NCI-H524 treated with DMSO at 0.1 percent for 48 hours (cell line): ENCODE results near the gene UGT1A7.
A peak's percentile ranks its signal among the peaks of the same experiment; 100 is the strongest.
"Not testable (repeated sequence)": the region's sequence is repeated elsewhere in the genome, so short reads cannot be mapped to it uniquely, and the experiment has no call there.

ENCODE experiments used
- DNase-seq: peaks from one replicate; lab custom pipeline; 2025; lab: John Stamatoyannopoulos, UW

The UGT1A7 gene

DNA sequence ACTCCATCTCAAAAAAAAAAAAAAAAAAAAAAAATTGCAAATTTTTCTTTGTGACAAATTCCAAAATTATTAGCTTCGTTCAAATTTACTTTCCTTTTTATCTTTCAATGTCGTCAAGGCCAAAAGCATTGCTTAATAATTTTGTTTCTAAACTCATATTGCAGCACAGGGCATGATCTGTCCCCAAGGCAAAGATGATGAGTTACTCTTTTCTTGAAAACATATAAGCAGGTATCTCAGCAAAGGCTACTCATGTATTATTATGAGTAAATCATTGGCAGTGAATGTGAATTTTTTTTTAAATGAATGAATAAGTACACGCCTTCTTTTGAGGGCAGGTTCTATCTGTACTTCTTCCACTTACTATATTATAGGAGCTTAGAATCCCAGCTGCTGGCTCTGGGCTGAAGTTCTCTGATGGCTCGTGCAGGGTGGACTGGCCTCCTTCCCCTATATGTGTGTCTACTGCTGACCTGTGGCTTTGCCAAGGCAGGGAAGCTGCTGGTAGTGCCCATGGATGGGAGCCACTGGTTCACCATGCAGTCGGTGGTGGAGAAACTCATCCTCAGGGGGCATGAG, at the start of gene UGT1A7:
Gene UGT1A7 (plus strand): TSS at position 381 of the 579 bp plus-strand sequence. CDS start 37 bp downstream, at position 418.
- no peak for DNase-seq

DNA sequence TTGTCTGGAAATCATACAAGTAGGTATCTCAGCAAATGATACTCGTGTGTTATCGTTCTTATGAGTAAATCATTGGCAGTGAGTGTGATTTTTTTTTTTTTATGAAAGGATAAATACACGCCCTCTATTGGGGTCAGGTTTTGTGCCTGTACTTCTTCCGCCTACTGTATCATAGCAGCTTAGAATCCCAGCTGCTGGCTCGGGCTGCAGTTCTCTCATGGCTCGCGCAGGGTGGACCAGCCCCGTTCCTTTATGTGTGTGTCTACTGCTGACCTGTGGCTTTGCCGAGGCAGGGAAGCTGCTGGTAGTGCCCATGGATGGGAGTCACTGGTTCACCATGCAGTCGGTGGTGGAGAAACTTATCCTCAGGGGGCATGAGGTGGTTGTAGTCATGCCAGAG, 45.4 kb upstream of the UGT1A7 start, which contains the start of gene UGT1A10:
Gene UGT1A10 (plus strand): TSS at position 143 of the 400 bp plus-strand sequence. CDS start 75 bp downstream, at position 218.
- not testable (repeated sequence) for DNase-seq

DNA sequence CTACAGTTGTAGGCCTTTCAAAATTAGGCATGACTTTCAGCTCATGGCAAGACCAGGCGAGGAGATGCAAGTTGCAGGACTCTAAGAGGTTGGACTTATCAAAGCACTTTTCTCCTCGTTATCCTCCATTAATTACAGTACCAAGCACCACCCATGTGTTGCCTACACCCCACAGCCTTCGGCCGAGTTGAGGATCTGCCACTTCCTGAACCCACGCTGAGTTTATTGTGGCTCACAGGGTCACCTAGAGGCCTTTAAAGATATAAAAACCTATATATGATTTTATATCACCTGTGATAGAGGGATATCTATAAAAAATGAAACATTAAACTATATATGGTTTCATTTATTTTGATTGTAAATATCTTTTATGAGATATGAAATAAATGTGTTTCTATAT, 42.9 kb upstream of the UGT1A7 start:
- DNase-seq = no peak

DNA sequence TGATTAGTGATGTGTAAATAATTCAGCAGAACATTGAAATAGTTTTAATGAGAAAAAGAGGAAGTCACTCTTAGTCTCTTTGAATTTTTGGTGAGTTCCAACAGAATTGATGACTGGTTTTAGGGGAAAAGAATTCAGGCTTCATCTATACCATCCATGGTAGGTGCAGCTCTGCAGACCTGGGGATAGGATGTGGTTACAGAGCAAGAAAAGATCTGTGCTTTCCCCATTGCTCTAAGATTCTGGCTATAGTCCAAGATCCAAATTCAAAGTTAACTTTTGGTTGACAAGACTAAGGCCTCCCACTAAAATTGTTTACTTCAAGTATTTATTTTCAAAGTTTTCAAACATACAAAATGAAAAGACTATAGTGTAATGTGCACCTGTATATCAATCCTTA, 41.8 kb upstream of the UGT1A7 start:
- DNase-seq = no peak

DNA sequence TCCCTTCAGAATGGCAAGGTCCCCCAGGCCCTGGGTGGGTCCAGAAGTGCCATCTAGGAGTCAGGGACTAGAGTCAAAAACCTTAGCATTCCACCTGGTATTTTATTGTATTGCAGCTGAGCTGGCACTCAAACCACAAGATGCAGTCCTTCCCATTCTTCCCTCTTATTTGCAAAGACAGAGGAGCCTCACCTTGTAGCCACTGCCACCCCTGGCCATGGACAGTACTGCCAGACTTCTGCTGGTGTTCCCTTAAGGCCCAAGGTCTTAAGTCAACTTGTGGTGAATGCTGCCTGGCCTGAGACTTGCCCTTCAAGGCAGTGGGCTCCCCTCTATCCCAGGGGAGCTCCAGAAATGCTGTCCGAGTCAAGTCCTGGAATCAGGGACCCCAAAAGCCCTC, 38.6 kb upstream of the UGT1A7 start:
- no peak for DNase-seq

DNA sequence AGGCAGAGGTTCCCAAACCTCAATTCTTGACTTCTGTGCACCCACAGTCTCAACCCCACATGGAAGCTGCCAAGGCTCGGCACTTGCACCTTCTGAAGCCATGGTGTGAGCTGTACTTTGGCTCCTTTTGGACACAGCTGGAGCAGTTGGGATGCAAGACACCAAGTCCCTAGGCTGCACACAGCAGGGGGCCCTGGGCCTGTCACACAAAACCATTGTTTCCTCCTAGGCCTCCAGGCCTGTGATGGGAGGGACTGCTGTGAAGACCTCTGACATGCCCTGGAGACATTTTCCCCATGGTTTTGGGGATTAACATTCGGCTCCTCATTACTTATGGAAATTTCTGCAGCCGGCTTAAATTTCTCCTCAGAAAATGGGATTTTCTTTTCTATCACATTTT, 35.7 kb upstream of the UGT1A7 start:
- not testable (repeated sequence) for DNase-seq

DNA sequence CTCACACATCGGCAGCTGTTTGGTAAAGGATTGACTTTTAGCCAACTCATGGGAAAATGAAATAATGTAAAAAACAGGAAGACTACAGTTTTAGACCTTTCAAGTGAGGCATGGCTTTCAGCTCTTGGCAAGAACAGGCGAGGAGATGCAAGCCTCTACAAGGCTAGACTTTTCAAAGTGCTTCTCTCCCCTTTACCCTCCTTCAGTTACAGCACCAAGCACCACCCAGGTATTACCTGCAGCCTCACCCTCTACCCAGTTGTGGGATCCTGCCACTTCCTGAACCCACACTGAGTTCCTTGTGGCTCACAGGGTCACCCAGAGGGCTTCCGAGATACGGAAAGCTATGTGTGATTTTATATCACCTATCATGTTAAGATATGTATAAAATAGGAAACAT, 30.7 kb upstream of the UGT1A7 start:
- DNase-seq = no peak

DNA sequence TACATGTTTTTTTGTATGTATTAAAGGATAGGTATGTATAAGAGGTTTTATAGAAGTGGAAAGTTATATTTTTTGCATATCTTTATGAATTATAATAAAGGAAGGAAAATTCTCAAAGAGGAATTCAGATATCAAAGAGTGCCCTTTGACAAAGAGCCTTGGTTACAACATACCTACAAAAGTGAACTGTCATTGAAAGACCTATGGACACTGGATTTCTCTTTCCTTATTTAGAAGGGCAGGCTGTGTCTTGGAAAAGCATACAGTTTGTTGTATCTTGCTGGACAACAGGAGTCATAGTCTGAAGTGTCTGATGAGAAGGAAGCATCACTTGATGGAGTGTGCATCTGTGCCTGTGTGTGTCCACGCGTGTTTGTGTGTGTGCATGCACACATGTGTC, 30.3 kb upstream of the UGT1A7 start:
- no peak for DNase-seq

DNA sequence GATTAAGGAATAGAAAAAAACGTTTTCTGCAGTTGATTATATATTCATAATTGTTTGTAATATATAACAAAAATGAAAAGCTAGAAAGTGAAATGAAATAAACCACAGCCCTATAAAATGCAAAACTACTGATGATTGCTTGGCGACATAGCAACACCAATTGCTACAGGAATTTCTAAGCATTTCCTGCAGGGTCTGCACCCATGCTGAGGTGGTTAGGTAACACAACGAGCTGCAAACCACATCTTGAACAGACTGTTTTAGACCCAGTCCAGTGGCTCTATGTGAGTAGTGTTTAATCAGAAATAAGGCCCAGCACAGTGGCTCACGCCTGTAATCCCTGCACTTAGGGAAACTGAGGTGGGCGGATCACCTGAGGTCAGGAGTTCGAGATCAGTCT, 27.2 kb upstream of the UGT1A7 start:
- no peak for DNase-seq

DNA sequence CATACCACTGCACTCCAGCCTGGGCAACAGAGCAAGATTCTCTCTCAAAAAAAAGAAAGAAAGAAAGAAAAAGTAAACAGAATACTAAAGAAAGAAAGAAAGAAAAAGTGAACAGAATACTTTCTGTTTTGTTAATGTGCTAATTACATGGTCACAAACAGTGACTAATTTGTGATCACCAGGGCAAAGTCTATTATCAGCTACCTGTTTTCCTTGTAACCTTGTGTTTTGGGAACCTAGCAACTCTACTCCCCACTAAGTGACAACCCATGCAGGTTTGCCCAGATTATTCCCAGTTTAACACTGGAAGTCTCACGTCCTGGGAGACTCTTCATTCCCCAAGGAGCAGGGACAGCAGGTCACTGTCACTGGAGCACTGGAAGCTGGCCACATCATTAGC, 26.7 kb upstream of the UGT1A7 start:
- no peak for DNase-seq

DNA sequence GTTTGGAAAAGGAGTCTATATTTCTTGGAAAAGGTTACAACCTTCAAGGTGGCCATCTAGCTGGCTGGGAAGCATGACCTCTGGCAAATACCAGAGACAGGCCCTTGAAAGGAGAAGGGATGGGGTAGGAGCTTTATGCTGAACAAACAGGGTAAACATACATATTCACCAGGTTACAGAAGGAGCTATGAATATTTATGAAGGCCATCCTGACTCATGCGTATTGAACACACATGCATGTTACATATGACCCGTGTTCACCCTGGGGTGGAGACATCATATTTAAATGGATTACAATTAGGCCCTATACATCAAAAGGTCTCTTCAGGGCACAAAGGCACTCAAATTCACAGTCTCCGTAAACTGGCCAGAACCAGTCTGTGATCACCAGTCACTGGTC, 25.8 kb upstream of the UGT1A7 start:
- not testable (repeated sequence) for DNase-seq

DNA sequence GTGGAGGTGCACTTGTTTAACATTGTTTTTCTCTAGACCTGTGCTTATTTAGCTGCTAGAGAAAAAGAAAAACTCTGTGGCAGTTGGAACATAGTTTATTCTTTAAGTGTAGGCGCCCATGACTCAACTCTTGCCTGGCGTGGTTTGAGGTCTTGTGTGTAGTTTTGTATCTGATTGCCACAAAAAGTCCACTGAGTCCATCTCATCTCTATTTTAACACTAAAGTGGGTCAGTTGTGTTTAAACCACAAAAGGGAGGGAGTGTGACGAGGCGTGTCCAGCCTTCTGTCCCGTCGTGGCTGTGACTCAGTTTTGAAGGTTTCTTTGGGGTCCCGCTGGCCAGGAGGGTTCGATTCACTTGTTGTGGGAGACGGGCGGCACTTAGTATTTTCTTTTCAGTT, 25.3 kb upstream of the UGT1A7 start:
- no peak for DNase-seq

DNA sequence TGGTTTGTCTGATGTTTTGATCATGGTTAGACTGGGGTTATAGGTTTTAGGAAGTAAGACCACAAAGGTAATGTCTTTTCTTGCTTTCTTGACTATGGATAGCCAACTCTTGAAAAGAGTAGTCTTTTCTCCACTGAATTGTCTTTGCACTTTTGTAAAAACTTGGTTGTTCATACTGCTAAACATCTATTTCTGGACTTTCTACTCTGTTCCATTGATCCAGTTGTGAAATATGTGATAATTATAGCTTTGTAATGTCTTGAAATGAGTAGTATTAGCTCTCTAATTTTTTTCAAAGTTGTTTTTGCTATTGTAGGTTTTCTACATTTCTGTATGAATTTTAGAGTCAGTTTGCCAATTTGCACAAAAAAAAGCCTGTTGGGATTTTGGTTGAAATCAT, 23.1 kb upstream of the UGT1A7 start:
- no peak for DNase-seq

DNA sequence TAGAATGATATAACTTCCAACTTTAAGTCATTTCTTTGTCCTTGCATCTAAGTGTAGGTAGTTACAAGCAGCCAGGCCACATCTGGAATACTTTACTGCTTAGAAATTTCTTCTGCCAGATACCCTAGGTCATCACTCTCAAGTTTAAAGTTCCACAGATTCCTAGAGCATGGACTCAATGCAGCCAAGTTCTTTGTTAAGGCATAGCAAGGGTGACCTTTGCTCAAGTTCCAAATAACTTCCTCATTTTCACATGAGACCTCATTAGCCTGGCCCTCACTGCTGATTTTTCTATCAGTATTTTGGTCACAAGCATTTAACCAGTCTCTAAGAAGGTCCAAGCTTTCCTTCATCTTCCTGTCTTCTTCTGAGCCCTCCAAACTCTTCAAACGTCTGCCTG, 17.8 kb upstream of the UGT1A7 start:
- DNase-seq = no peak

DNA sequence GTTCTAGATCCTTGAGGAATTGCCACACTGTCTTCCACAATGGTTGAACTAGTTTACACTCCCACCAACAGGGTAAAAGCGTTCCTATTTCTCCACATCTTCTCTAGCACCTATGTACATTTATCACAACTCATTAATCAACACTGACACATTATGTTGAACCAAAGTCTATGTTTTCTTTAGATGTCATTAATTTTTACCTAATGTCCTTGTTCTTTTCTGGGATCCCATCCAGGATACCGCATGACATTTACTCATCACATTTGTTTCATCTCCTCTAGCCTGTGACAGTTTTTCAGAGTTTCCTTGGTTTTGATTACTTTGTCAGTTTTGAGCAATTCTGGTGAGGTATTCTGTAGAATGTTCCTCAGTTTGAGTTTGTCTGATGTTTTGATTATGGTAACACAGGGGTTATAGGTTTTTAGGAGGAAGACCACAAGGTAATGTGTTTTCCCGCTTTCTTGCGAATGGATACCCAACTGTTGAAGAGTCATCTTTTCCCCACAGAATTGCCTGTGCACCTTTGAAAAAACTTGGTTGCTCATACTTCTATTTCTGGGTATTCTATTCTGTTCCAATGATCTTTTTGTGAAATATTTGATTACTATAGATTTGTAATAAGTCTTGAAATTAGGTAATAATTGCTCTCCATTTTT, 13.0 kb upstream of the UGT1A7 start:
- no peak for DNase-seq

DNA sequence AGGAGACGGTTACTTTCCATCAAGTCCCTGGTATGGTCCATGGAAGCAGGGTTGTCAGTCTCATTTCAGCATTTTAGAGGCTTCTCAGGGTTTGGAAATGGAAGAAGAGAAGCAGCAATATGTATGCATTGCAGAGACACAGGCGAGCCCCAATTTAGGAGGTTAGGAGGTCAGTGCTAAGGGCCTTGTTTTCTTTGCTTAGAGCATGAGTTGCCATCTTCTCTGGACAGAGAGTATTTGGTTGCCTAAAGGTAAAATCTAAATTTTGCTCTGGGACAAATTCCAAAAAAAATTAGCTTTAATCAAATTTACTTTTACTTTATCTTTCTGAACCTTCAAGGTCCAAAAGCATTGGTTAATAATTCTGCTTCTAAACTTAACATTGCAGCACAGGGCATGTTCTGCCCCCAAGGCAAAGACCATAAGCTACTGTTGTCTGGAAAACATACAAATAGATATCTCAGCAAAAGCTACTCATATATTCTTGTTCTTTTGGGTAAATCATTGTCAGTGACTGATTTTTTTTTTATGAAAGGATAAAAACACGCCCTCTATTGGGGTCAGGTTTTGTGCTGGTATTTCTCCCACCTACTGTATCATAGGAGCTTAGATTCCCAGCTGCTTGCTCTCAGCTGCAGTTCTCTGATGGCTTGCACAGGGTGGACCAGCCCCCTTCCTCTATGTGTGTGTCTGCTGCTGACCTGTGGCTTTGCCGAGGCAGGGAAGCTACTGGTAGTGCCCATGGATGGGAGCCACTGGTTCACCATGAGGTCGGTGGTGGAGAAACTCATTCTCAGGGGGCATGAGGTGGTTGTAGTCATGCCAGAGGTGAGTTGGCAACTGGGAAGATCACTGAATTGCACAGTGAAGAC, 10.2 kb upstream of the UGT1A7 start, which contains the start of gene UGT1A9:
Gene UGT1A9 (plus strand): TSS at position 609 of the 872 bp plus-strand sequence. CDS start 37 bp downstream, at position 646.
- no peak for DNase-seq

DNA sequence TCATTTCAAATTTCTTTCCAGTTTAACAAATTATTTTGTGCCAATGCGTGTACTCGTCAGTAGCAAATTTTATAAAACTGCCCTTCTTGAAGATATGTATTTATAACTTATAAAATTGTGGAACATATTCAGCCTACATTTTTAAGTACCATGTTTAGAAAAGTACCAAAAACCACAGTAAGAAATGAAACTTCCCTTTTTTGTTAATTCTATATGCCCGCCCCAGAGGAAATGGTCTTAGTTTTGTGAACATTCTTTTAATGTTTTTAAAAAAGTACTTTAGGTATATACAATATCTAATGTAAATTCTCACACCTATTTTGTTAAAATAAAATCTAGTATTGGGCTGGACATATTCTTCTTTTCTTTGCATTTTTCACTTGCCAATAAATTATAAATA, 8.8 kb upstream of the UGT1A7 start:
- DNase-seq = no peak

DNA sequence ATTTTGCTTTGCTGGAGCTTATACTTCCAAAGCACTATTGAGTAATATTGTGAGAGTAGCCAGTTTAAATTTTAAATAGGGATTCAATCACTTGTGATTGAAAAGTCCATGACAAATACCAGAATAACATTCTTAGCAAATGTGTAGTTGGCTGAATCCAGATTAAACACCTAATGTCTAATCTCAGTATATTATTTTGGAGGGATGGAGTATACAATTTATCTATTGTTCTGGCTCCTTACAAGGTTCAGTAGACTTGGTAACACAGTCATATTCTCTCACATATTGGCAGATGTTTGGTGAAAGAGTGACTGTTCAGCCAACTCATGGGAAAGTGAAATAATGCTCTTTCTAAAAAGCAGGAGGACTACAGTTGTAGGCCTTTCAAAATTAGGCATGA, 7.8 kb upstream of the UGT1A7 start:
- no peak for DNase-seq

DNA sequence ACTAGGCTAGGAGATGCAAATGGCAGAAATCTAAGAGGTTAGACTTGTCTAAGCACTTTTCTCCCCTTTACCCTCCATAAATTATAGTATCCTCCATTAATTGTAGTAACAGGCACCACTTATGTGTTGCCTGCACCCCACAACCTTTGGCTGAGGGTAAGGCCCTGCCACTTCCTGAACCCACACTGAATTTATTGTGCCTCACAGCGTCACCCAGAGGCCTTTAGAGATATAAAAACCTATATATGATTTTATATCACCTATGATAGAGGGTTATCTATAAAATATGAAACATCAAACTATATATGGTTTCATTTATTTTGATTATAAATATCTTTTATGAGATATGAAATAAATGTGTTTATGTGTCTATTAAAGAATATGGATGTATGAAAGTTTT, 7.4 kb upstream of the UGT1A7 start:
- no peak for DNase-seq

DNA sequence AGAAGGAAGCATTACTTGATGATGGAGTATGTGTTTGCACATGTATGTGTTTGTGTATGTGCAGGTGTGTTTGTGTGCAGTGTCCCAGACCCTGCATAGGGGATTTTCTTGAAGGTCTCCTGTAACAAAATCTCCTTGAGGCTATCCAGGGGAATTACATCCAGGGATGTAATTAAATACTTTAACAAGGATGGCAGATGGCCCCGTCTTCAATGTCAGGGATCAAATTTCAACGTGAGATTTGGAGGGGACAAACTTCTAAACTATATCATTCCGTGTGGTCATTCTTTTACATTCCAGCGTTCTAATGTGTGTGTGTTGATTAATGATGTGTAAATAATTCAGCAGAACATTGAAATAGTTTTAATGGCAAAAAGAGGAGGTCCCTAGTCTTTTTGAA, 6.7 kb upstream of the UGT1A7 start:
- peak; percentile 62 for DNase-seq

DNA sequence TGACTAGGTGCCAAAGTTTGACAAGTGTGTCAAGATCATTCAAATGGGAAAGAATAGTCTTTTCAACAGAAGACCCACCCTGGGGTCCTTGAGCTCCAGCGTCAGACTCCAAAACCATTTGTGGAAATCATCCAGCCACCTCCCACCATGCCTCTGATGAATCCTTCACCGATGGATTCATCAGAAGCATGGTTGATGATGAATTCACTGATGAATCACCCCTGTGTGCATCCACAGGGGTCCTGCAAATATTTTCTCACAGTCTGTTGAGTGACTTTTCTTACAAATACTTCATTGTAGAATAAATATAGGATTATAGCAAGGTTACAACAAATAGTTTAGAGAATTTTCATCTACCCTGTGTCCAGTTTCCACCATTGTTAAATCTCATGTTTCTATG, 5.7 kb upstream of the UGT1A7 start:
- DNase-seq = no peak

DNA sequence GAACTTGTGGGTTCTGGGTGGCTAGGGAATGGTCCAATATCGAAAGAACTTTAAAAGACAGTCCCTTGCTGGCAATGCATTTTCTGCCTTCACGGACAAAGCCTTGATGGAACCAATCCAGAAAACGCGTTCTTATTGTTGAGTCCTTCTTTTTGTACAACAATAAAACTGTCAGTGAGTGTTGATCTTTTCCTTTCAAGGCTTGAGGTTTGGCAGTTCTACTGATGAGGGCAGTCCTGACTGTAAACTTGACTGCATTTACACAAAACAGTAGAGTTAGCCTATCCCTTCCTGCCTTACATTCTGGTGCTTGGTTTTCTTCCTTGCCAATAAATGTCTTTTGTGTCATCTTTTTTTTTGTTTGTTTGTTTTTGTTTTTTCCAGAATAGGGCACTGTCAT, 2.5 kb upstream of the UGT1A7 start:
- DNase-seq = no peak
